Measurements from ENCODE around the gene KLHL22.

GRCh38 chr22:20433686-20434241 lies 61.8 kb downstream of the KLHL22 start:
- TF ChIP-seq ATM (IDR thresholded peaks at IDR 0.05; ENCODE audit: borderline replicate concordance) = no peak
- TF ChIP-seq ZNF20 (CRISPR knock-in tag; IDR thresholded peaks at IDR 0.05) = no peak
- no peak for TF ChIP-seq REST (IDR thresholded peaks at IDR 0.05; ENCODE audit: borderline replicate concordance in 1 of 2, low read depth in 1 of 2, low read length in 2 of 2)
- TF ChIP-seq NFIC (IDR thresholded peaks at IDR 0.05; ENCODE audit: low read length) = no peak
- TF ChIP-seq ZFP36 (IDR thresholded peaks at IDR 0.05; ENCODE audit: borderline replicate concordance, low read depth, low read length, partially characterized antibody) = no peak
- no peak for TF ChIP-seq CTCF (CRISPR knock-in tag; IDR thresholded peaks at IDR 0.05)

Data from HepG2 (cell line).